Esophagus squamous epithelium (tissue), 4 donors: ENCODE data around the gene NT5C1A.

Experiments used
- CTCF ChIP-seq, 6 experiments: fragments of 450-650 bp in 4 of 6; fragments of 200-600 bp in 2 of 6; sonication (generic) in 2 of 6; IDR thresholded peaks; one replicate each; pipeline ENCODE4 v1.5.1; 2016 to 2019; ENCODE audit warnings: antibody characterized with exemption in 6 of 6, mild to moderate bottlenecking in 4 of 6, moderate library complexity in 4 of 6
- POLR2A ChIP-seq, 4 donors: fragments of 450-650 bp; IDR thresholded peaks; one replicate each; pipeline ENCODE4 v1.6.1; 2017; ENCODE audit warnings: antibody characterized with exemption in 4 of 4, mild to moderate bottlenecking in 4 of 4, moderate library complexity in 3 of 4

- TF ChIP-seq CTCF (IDR thresholded peaks at IDR 0.05), result no peak
- TF ChIP-seq POLR2A (IDR thresholded peaks at IDR 0.05), result no peak
Observed at GRCh38 chr1:39632682-39633417, 39.1 kb downstream of the NT5C1A start.
